ENCODE measurements around the gene MTARC2.

The MTARC2 gene

DNA sequence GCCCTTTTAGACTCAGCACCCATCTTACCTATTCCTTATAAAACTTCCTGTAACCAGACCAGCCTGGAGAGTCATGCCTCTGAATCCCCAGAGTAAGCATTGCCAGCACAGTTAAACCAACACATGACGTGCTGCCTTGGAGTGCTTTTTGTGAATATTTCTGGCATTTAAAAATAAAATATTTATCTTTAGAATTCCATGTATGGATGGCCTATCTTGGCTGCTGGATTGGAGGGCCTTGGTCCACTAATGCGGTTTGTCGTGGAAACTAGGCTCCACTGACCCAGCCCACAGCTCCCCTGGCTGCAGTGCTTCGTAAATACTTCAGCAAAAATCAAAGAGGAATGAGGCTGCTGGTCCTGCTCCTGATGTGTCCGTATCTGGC is 56.1 kb downstream of the MTARC2 start:
- Histone ChIP-seq H3K23ac (ENCODE audit: low read length in 2 of 2) (no peak overlapping the region), H2BK12ac (ENCODE audit: low read length in 2 of 2) (no peak overlapping the region), H3K27ac (ENCODE audit: low read length, poor library complexity, severe bottlenecking) (no peak overlapping the region), H2AK5ac (ENCODE audit: low read length, severe bottlenecking) (no peak overlapping the region), H4K91ac (ENCODE audit: low read length) (no peak overlapping the region), H4K8ac (ENCODE audit: low read length) (peak overlapping the region; percentile 57), H3K18ac (ENCODE audit: low read depth in 1 of 2, low read length in 2 of 2) (no peak overlapping the region), H3K79me1 (replicated peaks; ENCODE audit: low read length, poor library complexity, severe bottlenecking) (no peaks in the 10 kb centered on the region), H3K36me3 (ENCODE audit: control insufficient read depth in 1 of 2, insufficient read depth in 2 of 2, low read depth in 1 of 2, low read length in 2 of 2) (peaks cover 0 to 19% of the 10 kb centered on the region in 2 experiments), H3K4me2 (ENCODE audit: low read length, poor library complexity, severe bottlenecking) (no peak overlapping the region), H3K9ac (ENCODE audit: low read length) (no peak overlapping the region), H3K4me1 (ENCODE audit: control insufficient read depth, insufficient read depth, low read depth, low read length) (peaks cover 11% of the 10 kb centered on the region), H3K27me3 (ENCODE audit: control insufficient read depth in 1 of 2, insufficient read depth in 1 of 2, low read length in 2 of 2) (peaks cover 0 to 14% of the 10 kb centered on the region in 2 experiments), H2BK120ac (ENCODE audit: low read depth, low read length) (no peak overlapping the region), H3K14ac (ENCODE audit: low read length in 2 of 2) (no peak overlapping the region), H2BK15ac (ENCODE audit: low read depth, poor library complexity, severe bottlenecking) (no peak overlapping the region), H2BK5ac (ENCODE audit: low read depth, low read length, poor library complexity, severe bottlenecking) (no peak overlapping the region), H2AFZ (ENCODE audit: low read depth, low read length) (no peak overlapping the region), H3K4ac (ENCODE audit: low read depth in 1 of 2, low read length in 2 of 2) (no peak overlapping the region), H3K4me3 (ENCODE audit: insufficient read depth in 1 of 2, low read depth in 1 of 2, low read length in 2 of 2) (no peak overlapping the region), H3K9me3 (ENCODE audit: control insufficient read depth, low read length) (no peaks in the 10 kb centered on the region)
- no peak for DNase-seq
- WGBS: 71% methylated on average over 4 of the region's 5 CpGs

DNA sequence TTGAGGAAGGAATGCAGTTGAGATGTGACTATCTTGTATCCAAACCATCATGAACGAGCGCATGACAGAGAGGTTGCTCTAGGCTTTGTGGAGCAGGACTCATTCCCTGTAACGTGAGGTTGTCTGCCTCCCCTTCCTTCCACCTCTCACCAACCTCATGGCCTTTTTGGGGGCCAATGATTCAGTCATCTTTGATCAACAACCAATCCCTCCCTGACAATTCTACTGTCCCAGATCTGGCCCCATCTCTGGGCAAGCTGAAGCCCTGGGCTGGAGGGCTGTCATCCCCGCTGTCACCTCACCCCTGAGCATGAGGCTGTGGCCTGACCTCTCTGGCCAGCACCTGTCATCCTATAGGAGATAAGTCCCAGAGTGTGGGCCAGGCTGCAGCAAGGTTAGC is 58.3 kb downstream of the MTARC2 start:
- Histone ChIP-seq H4K91ac (ENCODE audit: low read length) (peak overlapping the region; percentile 37), H3K4me2 (ENCODE audit: low read length, poor library complexity, severe bottlenecking) (no peak overlapping the region), H4K8ac (ENCODE audit: low read length) (no peak overlapping the region), H3K18ac (ENCODE audit: low read depth in 1 of 2, low read length in 2 of 2) (no peak overlapping the region), H2BK5ac (ENCODE audit: low read depth, low read length, poor library complexity, severe bottlenecking) (no peak overlapping the region), H3K14ac (ENCODE audit: low read length in 2 of 2) (no peak overlapping the region), H3K9me3 (ENCODE audit: control insufficient read depth, low read length) (no peaks in the 10 kb centered on the region), H3K36me3 (ENCODE audit: control insufficient read depth in 1 of 2, insufficient read depth in 2 of 2, low read depth in 1 of 2, low read length in 2 of 2) (peaks cover 0 to 12% of the 10 kb centered on the region in 2 experiments), H3K4me3 (ENCODE audit: insufficient read depth in 1 of 2, low read depth in 1 of 2, low read length in 2 of 2) (no peak overlapping the region), H2BK15ac (ENCODE audit: low read depth, poor library complexity, severe bottlenecking) (no peak overlapping the region), H3K23ac (ENCODE audit: low read length in 2 of 2) (peak overlapping the region in 1 of 2 experiments; percentile 26), H2BK12ac (ENCODE audit: low read length in 2 of 2) (peak overlapping the region; percentile 18 to 19), H3K4me1 (ENCODE audit: control insufficient read depth, insufficient read depth, low read depth, low read length) (peaks cover 17% of the 10 kb centered on the region), H2BK120ac (ENCODE audit: low read depth, low read length) (no peak overlapping the region), H3K27me3 (ENCODE audit: control insufficient read depth in 1 of 2, insufficient read depth in 1 of 2, low read length in 2 of 2) (peaks cover 0 to 14% of the 10 kb centered on the region in 2 experiments), H2AK5ac (ENCODE audit: low read length, severe bottlenecking) (no peak overlapping the region), H3K4ac (ENCODE audit: low read depth in 1 of 2, low read length in 2 of 2) (no peak overlapping the region), H3K9ac (ENCODE audit: low read length) (no peak overlapping the region), H2AFZ (ENCODE audit: low read depth, low read length) (no peak overlapping the region), H3K27ac (ENCODE audit: low read length, poor library complexity, severe bottlenecking) (no peak overlapping the region), H3K79me1 (replicated peaks; ENCODE audit: low read length, poor library complexity, severe bottlenecking) (no peaks in the 10 kb centered on the region)
- no peak for DNase-seq
- WGBS: 96% methylated on average over 4 of the region's 4 CpGs

DNA sequence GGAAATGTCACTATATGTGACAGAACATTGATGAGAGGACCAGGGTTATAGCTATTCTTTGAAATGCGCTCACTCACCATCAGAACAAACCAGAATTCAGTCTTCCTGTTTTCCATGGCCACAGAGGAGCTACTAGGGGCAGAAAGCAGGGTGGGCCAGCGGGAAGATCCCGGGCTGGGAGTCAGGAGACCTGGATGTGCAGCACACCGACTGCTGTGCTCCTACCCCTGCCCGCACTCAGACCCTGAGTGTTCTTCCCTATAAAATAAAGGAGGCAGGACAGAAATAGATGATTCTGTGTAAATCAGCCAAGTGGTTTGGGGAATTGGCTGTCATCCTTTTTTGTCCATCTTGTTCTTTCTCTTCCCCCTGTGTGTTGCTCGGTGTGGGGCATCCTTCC is 59.6 kb downstream of the MTARC2 start:
- Histone ChIP-seq H3K18ac (ENCODE audit: low read depth in 1 of 2, low read length in 2 of 2) (peak overlapping the region in 1 of 2 experiments; percentile 38), H3K27ac (ENCODE audit: low read length, poor library complexity, severe bottlenecking) (no peak overlapping the region), H3K23ac (ENCODE audit: low read length in 2 of 2) (peak overlapping the region in 1 of 2 experiments; percentile 75), H3K4ac (ENCODE audit: low read depth in 1 of 2, low read length in 2 of 2) (no peak overlapping the region), H2BK12ac (ENCODE audit: low read length in 2 of 2) (peak overlapping the region in 1 of 2 experiments; percentile 23), H2BK5ac (ENCODE audit: low read depth, low read length, poor library complexity, severe bottlenecking) (no peak overlapping the region), H2AFZ (ENCODE audit: low read depth, low read length) (no peak overlapping the region), H4K8ac (ENCODE audit: low read length) (no peak overlapping the region), H2BK120ac (ENCODE audit: low read depth, low read length) (no peak overlapping the region), H2AK5ac (ENCODE audit: low read length, severe bottlenecking) (peak overlapping the region; percentile 3), H3K4me3 (ENCODE audit: insufficient read depth in 1 of 2, low read depth in 1 of 2, low read length in 2 of 2) (no peak overlapping the region), H3K9me3 (ENCODE audit: control insufficient read depth, low read length) (no peaks in the 10 kb centered on the region), H3K14ac (ENCODE audit: low read length in 2 of 2) (no peak overlapping the region), H3K9ac (ENCODE audit: low read length) (no peak overlapping the region), H2BK15ac (ENCODE audit: low read depth, poor library complexity, severe bottlenecking) (peak overlapping the region; percentile 26), H4K91ac (ENCODE audit: low read length) (no peak overlapping the region), H3K79me1 (replicated peaks; ENCODE audit: low read length, poor library complexity, severe bottlenecking) (no peaks in the 10 kb centered on the region), H3K36me3 (ENCODE audit: control insufficient read depth in 1 of 2, insufficient read depth in 2 of 2, low read depth in 1 of 2, low read length in 2 of 2) (peaks cover 0 to 7% of the 10 kb centered on the region in 2 experiments), H3K4me2 (ENCODE audit: low read length, poor library complexity, severe bottlenecking) (no peak overlapping the region), H3K4me1 (ENCODE audit: control insufficient read depth, insufficient read depth, low read depth, low read length) (peaks cover 17% of the 10 kb centered on the region), H3K27me3 (ENCODE audit: control insufficient read depth in 1 of 2, insufficient read depth in 1 of 2, low read length in 2 of 2) (peaks cover 0 to 12% of the 10 kb centered on the region in 2 experiments)
- 40% methylated on average over 4 of the region's 6 CpGs for WGBS
- no peak for DNase-seq

DNA sequence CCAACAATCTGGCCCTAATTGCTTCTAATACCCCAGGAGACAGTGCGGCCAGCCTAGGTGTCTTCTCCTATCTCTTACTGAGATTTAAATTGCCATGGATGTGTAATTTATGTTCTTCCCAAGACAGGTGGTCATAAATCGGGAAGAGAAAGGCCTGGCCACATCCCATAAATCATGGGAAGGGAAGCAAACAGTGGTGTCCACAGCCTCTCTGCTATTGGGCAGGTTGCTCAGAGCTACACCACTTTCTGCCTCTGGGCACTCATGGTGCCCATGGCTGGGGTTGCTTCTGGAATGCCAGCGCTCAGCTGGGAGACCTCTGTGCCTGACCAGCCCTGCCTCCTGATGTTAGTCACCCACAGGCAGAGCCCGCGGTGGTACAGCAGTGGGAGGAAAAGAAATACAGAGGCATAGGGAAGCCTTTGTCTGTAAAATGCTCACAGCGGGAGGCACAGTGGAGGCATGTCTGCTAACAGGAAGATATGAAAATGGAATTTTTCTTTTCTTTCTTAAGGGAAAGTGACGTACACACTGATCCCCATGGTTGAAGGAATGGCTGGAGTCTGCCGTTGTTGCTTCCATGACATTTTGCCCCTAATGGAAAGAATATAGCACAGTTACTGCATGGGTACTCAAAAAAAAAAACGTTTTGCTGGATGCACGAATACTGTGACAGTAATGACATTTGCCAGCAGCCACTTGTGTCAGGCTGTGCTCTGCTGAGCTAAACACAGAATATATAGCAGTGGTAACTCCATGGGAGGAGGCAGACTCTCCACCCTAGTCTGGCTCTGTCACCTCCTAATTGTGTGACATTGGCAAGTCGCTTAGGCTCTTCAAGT is 60.4 kb downstream of the MTARC2 start:
- 12% methylated on average over 9 of the region's 11 CpGs for WGBS
- H3K23ac ChIP-seq (ENCODE audit: low read length in 2 of 2): no peak overlapping the region

More for the DNA sequence above, 60.4 kb downstream of the MTARC2 start:
- H3K36me3 ChIP-seq (ENCODE audit: control insufficient read depth in 1 of 2, insufficient read depth in 2 of 2, low read depth in 1 of 2, low read length in 2 of 2): peaks cover 0 to 7% of the 10 kb centered on the region in 2 experiments
- peak overlapping the region; percentile 74 for H4K91ac ChIP-seq (ENCODE audit: low read length)
- H3K9ac ChIP-seq (ENCODE audit: low read length): no peak overlapping the region
- no peak overlapping the region for H3K4me3 ChIP-seq (ENCODE audit: insufficient read depth in 1 of 2, low read depth in 1 of 2, low read length in 2 of 2)
- peak overlapping the region; percentile 25 to 39 for H2BK12ac ChIP-seq (ENCODE audit: low read length in 2 of 2)
- DNase-seq: peak; percentile 67
- no peaks in the 10 kb centered on the region for H3K79me1 ChIP-seq (replicated peaks; ENCODE audit: low read length, poor library complexity, severe bottlenecking)
- no peak overlapping the region for H2AFZ ChIP-seq (ENCODE audit: low read depth, low read length)
- H2BK5ac ChIP-seq (ENCODE audit: low read depth, low read length, poor library complexity, severe bottlenecking): no peak overlapping the region
- peak overlapping the region in 1 of 2 experiments; percentile 38 for H3K18ac ChIP-seq (ENCODE audit: low read depth in 1 of 2, low read length in 2 of 2)
- H3K4me1 ChIP-seq (ENCODE audit: control insufficient read depth, insufficient read depth, low read depth, low read length): peaks cover 17% of the 10 kb centered on the region
- peak overlapping the region; percentile 45 for H4K8ac ChIP-seq (ENCODE audit: low read length)
- H3K4me2 ChIP-seq (ENCODE audit: low read length, poor library complexity, severe bottlenecking): peak overlapping the region; percentile 45
- H3K4ac ChIP-seq (ENCODE audit: low read depth in 1 of 2, low read length in 2 of 2): no peak overlapping the region
- H3K27ac ChIP-seq (ENCODE audit: low read length, poor library complexity, severe bottlenecking): peak overlapping the region; percentile 48
- H2BK120ac ChIP-seq (ENCODE audit: low read depth, low read length): no peak overlapping the region
- peaks cover 0 to 12% of the 10 kb centered on the region in 2 experiments for H3K27me3 ChIP-seq (ENCODE audit: control insufficient read depth in 1 of 2, insufficient read depth in 1 of 2, low read length in 2 of 2)
- no peaks in the 10 kb centered on the region for H3K9me3 ChIP-seq (ENCODE audit: control insufficient read depth, low read length)
- no peak overlapping the region for H2BK15ac ChIP-seq (ENCODE audit: low read depth, poor library complexity, severe bottlenecking)
- H2AK5ac ChIP-seq (ENCODE audit: low read length, severe bottlenecking): peak overlapping the region; percentile 3
- no peak overlapping the region for H3K14ac ChIP-seq (ENCODE audit: low read length in 2 of 2)

All from mesenchymal stem cell (in vitro differentiated cells and primary cell).